ENCODE measurements around the gene MGAT3.
A peak's percentile ranks its signal among the peaks of the same experiment; 100 is the strongest.

GRCh38 chr22:39518144-39518786 lies 61.5 kb downstream of the MGAT3 start:
- TF ChIP-seq MAX (IDR thresholded peaks at IDR 0.05) (0 out of 2 replicates have a peak, but pooled peaks have one; percentile 19), CTCF (IDR thresholded peaks at IDR 0.05 in 2 of 3, conservative IDR thresholded peaks at IDR 0.05 in 1 of 3; ENCODE audit: borderline replicate concordance in 1 of 3, insufficient read depth in 1 of 3, low read depth in 2 of 3, low read length in 2 of 3) (no peak), RAD21 (IDR thresholded peaks at IDR 0.05; ENCODE audit: low read depth) (no peak), EGR1 (IDR thresholded peaks at IDR 0.05; ENCODE audit: low read depth) (no peak), EZH2 (IDR thresholded peaks at IDR 0.05) (no peak), JUND (IDR thresholded peaks at IDR 0.05) (no peak; the same call in 1 of the 2 replicates), POLR2AphosphoS5 (IDR thresholded peaks at IDR 0.05; ENCODE audit: low read depth, low read length) (no peak), FOSL1 (IDR thresholded peaks at IDR 0.05; ENCODE audit: low read depth) (no peak), ZBTB33 (IDR thresholded peaks at IDR 0.05; ENCODE audit: extremely low read depth, insufficient replicate concordance, low read length) (no peak), POLR2A (IDR thresholded peaks at IDR 0.05; ENCODE audit: borderline replicate concordance, extremely low read depth, insufficient read depth, insufficient read length) (no peak), SRF (IDR thresholded peaks at IDR 0.05; ENCODE audit: low read depth) (no peak), EZH2phosphoT487 (IDR thresholded peaks at IDR 0.05; ENCODE audit: borderline replicate concordance) (no peak), REST (IDR thresholded peaks at IDR 0.05; ENCODE audit: low read depth) (no peak)

Data from HCT116 (cell line).